Mucosa of descending colon (tissue), 3 donors: ENCODE results near the gene IGHMBP2. TPM values are rescaled to one million over a fixed set of nuclear protein-coding genes. Genes with fewer than 3 reads are reported as not detected.

Experiments
- ATAC-seq: fragments of 200-7000 bp; cut with Tn5 transposase; one replicate; pipeline ENCODE4 v1.9.1; 2020; ENCODE audit warnings: mild to moderate bottlenecking, moderate library complexity
- DNase-seq, 3 donors: peaks; one replicate each; pipeline ENCODE4 v3.0.0-alpha.2; 2020
- H3K36me3 ChIP-seq: fragments of 200-600 bp; one replicate; pipeline ENCODE4 v1.8.0; 2021; ENCODE audit warnings: low read depth, mild to moderate bottlenecking
- H3K4me1 ChIP-seq: fragments of 200-600 bp; one replicate; pipeline ENCODE4 v1.8.0; 2021; ENCODE audit warnings: low read depth, mild to moderate bottlenecking
- H3K4me3 ChIP-seq: fragments of 200-600 bp; one replicate; pipeline ENCODE4 v1.8.0; 2021; ENCODE audit warnings: mild to moderate bottlenecking
- H3K9me3 ChIP-seq: fragments of 200-600 bp; one replicate; pipeline ENCODE4 v1.8.0; 2021; ENCODE audit warnings: mild to moderate bottlenecking
- intact Hi-C, 2 donors: fragments of 100-400 bp; cut with DNase I in 1 of 2; cut with micrococcal nuclease in 1 of 2; formaldehyde crosslinking; loops; one replicate each; pipeline versions ENCODE4 v1.11.0 to v1.11.1; 2022; cut with DNase I, micrococcal nuclease
- total RNA-seq, 3 donors: library from RNA; stranded (reverse); fragmentation: NEBNext Ultra II Directional in 2 of 3; extraction: Animal tissue kit (Norgen Biotek cat#: 25700) in 2 of 3; gene quantifications; one replicate each; pipeline versions ENCODE4 v1.2.1 to v1.2.4, GENCODE V29; 2021 to 2023
- TF ChIP-seq, protein P1 (sequence below): fragments of 200-600 bp; IDR thresholded peaks from one replicate; pipeline ENCODE4 v1.8.0; 2022; ENCODE audit warnings: antibody characterized with exemption, mild to moderate bottlenecking
- donor health status: DM: no; HTN: no; CAD: no; lungs with moderate emphysema.
- donor health status: DM: no; HTN: no; CAD: no.
- donor health status: DM: no; HTN: yes; CAD: no.

The IGHMBP2 gene
- total RNA-seq, 3 donors from 2014 or later = 19.7 to 44.7 (median 25.8) TPM

GRCh38 chr11:68912254-68912653 is 8.6 kb downstream of the IGHMBP2 start:
- intact Hi-C loops = no loop called here
- peaks cover 10% of the 10 kb centered on the region for H3K36me3 ChIP-seq

DNA sequence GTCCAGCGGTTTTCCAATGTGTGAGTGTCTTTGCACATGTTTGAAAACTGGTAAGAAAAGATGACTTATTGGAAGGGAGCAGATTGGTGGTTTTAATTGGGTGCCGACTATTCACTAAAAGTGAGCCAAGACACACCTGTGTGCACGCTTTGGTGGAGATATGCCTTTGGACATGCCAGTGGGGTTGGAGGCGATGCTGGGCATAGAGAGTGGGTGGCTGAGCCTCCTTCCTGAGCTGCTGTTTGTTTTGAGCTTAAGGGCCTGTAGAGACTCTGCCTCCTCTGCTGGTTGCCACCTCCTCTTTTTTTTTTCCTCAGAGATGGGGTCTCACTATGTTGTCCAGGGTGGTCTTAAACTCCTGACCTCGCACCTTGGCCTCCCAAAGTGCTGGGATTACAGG is 9.5 kb downstream of the IGHMBP2 start:
- TF ChIP-seq, protein P1, sequence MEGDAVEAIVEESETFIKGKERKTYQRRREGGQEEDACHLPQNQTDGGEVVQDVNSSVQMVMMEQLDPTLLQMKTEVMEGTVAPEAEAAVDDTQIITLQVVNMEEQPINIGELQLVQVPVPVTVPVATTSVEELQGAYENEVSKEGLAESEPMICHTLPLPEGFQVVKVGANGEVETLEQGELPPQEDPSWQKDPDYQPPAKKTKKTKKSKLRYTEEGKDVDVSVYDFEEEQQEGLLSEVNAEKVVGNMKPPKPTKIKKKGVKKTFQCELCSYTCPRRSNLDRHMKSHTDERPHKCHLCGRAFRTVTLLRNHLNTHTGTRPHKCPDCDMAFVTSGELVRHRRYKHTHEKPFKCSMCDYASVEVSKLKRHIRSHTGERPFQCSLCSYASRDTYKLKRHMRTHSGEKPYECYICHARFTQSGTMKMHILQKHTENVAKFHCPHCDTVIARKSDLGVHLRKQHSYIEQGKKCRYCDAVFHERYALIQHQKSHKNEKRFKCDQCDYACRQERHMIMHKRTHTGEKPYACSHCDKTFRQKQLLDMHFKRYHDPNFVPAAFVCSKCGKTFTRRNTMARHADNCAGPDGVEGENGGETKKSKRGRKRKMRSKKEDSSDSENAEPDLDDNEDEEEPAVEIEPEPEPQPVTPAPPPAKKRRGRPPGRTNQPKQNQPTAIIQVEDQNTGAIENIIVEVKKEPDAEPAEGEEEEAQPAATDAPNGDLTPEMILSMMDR = no peak
- H3K36me3 ChIP-seq = peaks cover 6% of the 10 kb centered on the region
- DNase-seq (no peak), ATAC-seq (no peak)
- no peaks in the 10 kb centered on the region for H3K4me1 ChIP-seq
- no peak overlapping the region for H3K4me3 ChIP-seq
- H3K9me3 ChIP-seq = no peaks in the 10 kb centered on the region
- intact Hi-C loops = no loop called here

More at GRCh38 chr11:68912254-68912653, 8.6 kb downstream of the IGHMBP2 start:
- Histone ChIP-seq H3K9me3 (no peaks in the 10 kb centered on the region), H3K4me3 (no peak overlapping the region), H3K4me1 (no peaks in the 10 kb centered on the region)
- TF ChIP-seq, protein P1 = no peak
- ATAC-seq (no peak), DNase-seq (no peak)

DNA sequence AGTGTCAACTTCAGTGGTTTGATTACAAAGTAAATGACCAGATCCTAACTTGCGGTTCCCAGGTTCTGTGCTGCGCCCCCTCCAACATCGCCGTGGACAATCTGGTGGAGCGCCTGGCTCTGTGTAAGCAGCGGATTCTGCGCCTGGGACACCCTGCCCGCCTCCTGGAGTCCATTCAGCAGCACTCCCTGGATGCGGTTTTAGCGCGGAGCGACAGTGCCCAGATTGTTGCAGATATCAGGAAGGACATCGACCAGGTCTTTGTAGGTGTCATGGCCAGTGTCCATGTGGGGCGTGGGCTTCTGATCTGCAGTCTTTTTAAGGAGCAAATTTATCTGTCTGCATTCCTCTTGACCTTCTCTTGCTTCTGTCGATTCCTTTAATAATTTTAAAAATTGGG is 11.1 kb downstream of the IGHMBP2 start:
- no peak for DNase-seq
- H3K4me3 ChIP-seq = no peak overlapping the region
- H3K9me3 ChIP-seq = no peaks in the 10 kb centered on the region
- intact Hi-C loops = no loop called here
- ATAC-seq = no peak
- TF ChIP-seq, protein P1 = no peak
- peaks cover 3% of the 10 kb centered on the region for H3K36me3 ChIP-seq
- H3K4me1 ChIP-seq = no peaks in the 10 kb centered on the region

DNA sequence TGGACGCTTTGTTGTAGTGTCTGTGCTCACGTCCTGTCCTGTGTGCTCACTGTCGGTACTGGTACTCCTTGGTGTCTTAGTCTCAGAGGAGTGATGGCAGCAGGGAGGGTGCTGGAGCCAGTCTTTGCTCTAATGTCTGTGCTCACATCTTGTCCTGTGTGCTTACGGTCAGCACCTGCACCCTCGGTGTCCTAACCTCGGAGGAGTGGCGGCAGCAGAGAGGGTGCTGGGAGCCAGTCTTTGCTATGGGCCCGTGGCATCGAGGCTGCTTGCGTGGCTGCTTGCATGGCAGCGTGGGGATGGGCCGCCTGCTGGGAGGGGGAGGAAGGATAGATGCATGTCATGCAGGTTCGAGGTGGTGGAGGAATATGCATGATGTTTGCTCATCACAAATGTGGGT is 12.7 kb downstream of the IGHMBP2 start:
- H3K36me3 ChIP-seq = peaks cover 3% of the 10 kb centered on the region
- ATAC-seq (no peak), DNase-seq (no peak)
- TF ChIP-seq, protein P1 = no peak
- intact Hi-C loops = no loop called here
- no peak overlapping the region for H3K4me3 ChIP-seq
- no peaks in the 10 kb centered on the region for H3K9me3 ChIP-seq
- no peaks in the 10 kb centered on the region for H3K4me1 ChIP-seq

DNA sequence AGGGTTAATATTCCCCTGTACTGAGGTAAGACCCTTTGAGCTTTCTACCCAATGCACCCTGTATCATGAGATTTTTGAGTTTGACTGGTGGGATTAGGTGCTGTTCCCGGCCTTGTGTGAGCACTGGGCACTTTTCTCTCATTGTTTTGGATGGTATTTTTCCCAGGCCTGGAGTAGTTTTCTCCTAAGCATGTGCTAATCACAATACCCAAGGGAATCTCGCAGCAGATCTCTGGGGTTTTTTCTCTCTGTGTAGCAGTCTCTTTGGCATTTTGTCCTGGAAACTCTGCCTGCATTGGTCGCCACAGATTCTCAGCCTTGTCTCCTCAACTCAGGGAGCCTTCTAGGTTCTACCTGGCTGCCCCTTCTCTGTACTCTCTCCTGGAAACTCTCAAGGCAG is 19.9 kb downstream of the IGHMBP2 start:
- no peaks in the 10 kb centered on the region for H3K4me1 ChIP-seq
- H3K36me3 ChIP-seq = peaks cover 5% of the 10 kb centered on the region

More for the DNA sequence above, 19.9 kb downstream of the IGHMBP2 start:
- intact Hi-C loops = no loop called here
- Histone ChIP-seq H3K4me3 (no peak overlapping the region), H3K9me3 (peaks cover 21% of the 10 kb centered on the region)
- no peak for DNase-seq
- ATAC-seq = no peak
- TF ChIP-seq, protein P1 = no peak
